GM20000 (cell line): ENCODE measurements around the gene JAKMIP1.

Experiments used
- DNase-seq: peaks from one replicate; pipeline ENCODE4 v3.0.0; 2012; ENCODE audit warnings: low spot score
- TF ChIP-seq, protein P1 (sequence below): IDR thresholded peaks from 2 replicates; pipeline ENCODE4 v1.5.1; 2012; ENCODE audit warnings: mild to moderate bottlenecking, control low read depth; ENCODE audit errors: extremely low read depth, missing control alignments

JAKMIP1 gene

DNA sequence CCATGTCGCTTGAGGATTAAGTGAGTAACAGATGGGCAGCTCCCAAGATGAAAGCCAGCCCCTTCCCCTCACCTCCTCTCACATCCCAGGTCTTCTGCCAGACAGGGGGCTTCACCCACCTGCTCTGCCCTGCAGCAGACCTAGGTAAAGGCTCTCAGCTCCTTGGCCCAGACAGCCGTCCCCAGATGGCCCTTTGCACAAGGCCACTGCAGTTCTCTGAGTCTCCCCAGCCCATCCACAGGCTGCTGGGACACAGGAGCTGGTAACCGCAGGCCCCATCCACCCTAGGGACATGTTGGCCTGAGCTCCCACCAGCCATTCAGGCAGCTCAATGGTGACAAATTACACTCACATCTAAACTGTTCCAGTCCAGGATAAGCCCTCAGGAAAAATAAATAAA is 197.4 kb downstream of the JAKMIP1 start:
- no peak for DNase-seq
- TF ChIP-seq, protein P1, sequence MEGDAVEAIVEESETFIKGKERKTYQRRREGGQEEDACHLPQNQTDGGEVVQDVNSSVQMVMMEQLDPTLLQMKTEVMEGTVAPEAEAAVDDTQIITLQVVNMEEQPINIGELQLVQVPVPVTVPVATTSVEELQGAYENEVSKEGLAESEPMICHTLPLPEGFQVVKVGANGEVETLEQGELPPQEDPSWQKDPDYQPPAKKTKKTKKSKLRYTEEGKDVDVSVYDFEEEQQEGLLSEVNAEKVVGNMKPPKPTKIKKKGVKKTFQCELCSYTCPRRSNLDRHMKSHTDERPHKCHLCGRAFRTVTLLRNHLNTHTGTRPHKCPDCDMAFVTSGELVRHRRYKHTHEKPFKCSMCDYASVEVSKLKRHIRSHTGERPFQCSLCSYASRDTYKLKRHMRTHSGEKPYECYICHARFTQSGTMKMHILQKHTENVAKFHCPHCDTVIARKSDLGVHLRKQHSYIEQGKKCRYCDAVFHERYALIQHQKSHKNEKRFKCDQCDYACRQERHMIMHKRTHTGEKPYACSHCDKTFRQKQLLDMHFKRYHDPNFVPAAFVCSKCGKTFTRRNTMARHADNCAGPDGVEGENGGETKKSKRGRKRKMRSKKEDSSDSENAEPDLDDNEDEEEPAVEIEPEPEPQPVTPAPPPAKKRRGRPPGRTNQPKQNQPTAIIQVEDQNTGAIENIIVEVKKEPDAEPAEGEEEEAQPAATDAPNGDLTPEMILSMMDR = no peak

DNA sequence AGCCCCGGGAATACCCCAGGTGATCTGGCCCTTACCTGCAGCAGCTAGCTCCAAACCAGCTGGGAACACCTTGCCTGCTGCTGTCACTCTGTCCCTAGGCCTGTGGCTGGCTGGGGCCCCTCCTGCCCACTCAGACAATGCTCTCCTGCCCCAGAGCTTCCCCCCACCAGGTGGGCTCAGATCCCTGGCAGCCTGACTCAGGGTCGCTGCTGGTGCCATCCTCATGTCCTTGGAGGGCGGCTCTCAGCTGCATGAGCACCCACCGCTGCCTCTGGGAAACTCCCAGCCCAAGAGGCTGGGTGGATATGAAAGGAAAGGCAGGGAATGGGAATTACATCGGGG is 197.9 kb downstream of the JAKMIP1 start:
- DNase-seq = no peak
- TF ChIP-seq, protein P1 = no peak

GRCh38 chr4:6001680-6002491 is 198.5 kb downstream of the JAKMIP1 start:
- TF ChIP-seq, protein P1 = no peak
- no peak for DNase-seq

DNA sequence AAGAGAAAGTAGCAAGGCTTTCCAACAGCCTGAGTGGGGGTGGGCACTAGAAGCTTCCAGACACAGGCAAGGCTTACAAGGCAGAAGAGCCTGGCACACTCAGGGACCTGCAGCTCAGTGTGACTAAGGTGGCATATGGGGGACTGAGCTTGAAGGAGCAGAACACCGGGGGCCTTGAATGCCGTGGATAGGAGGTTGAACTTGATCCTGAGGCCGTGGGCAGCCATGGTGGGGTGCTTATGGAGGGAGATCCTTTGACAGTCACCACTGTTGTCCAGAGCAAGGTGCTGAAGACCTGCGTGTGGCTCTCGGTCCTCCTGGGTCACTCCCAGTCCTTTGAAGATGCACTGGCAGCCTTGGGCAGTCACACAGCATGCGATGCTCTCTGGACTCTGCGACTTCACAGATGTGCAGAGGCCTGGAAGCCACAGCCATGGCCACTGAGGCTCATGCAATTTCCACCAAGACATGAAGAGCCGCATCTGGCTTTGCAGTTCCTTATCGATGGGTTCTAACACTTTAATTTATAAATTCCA is 200.5 kb downstream of the JAKMIP1 start:
- TF ChIP-seq, protein P1 = no peak
- DNase-seq = no peak

GRCh38 chr4:5999356-5999755 is 201.0 kb downstream of the JAKMIP1 start:
- TF ChIP-seq, protein P1 = no peak
- DNase-seq = no peak

DNA sequence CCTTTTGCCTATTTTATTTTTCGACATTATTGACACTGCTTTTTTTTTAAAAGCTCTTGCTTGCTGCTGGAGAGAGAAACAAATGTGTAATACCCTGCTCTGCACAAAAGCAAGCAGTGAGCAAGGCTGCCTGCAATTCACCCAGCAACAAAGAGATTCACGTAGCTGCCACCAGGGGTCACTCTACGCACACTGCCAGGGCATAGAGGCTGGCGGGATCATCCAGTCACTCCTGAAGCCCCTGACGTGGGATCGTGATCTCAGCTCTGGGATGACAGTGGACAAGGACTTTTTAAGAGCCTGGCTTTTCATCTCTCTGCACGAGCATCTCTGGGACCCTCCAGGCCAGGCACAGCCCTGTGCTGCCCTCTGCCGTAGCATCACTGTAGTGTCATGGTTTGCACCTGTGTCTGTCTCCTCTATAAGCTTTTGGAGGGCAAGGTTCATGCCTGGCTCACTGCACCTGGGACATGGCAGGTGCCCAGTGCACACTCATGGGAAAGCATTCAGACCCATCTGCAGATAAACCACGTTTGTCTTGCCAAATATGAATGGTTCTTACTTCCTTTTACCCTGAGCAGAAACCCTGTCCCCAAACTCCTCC is 201.9 kb downstream of the JAKMIP1 start:
- TF ChIP-seq, protein P1 = peak; percentile 85
- peak; percentile 83 for DNase-seq

DNA sequence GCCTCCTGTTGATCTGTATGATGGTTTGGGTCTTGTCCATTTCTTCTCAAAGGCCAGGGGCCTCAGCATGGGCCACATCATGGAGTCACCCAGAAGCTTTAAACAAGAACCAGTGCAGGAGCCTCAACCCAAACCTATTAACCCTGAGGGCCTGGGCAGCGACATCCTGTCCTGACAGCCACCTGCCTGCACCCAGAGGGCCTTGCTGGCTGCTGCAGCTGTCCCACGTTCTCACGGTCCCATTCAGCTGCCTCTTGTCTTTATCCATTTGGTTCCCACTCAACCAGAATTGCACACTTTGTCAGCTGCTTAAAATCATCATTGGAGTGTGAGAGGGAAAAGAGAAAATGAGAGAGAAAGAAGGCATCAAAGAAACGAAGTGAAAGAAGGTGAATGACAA is 203.7 kb downstream of the JAKMIP1 start:
- DNase-seq = no peak
- TF ChIP-seq, protein P1 = no peak
